ENCODE results near the gene SLC6A20.

DNA sequence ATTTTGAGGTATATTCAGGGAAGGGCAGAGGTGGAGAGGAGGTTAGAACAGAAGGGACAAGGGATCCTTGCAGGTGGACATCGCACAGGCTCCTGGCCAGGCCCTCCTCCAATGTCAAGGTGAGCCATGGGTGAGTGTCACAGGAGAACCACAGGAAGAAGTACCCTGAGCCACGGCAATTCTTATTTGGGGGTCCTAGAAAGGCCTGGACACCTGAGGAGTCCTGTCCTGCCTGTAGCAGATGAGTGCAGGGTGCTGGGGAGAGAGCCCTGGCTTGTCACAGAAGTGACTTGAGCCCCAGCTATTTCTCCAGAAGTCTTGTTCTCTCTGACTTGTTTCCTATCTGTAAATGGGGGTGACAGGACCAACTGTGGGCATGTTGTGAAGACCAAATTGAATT lies 4.3 kb downstream of the SLC6A20 start:
- TF ChIP-seq, protein P1, sequence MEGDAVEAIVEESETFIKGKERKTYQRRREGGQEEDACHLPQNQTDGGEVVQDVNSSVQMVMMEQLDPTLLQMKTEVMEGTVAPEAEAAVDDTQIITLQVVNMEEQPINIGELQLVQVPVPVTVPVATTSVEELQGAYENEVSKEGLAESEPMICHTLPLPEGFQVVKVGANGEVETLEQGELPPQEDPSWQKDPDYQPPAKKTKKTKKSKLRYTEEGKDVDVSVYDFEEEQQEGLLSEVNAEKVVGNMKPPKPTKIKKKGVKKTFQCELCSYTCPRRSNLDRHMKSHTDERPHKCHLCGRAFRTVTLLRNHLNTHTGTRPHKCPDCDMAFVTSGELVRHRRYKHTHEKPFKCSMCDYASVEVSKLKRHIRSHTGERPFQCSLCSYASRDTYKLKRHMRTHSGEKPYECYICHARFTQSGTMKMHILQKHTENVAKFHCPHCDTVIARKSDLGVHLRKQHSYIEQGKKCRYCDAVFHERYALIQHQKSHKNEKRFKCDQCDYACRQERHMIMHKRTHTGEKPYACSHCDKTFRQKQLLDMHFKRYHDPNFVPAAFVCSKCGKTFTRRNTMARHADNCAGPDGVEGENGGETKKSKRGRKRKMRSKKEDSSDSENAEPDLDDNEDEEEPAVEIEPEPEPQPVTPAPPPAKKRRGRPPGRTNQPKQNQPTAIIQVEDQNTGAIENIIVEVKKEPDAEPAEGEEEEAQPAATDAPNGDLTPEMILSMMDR (IDR thresholded peaks at IDR 0.05) = no peak
- TF ChIP-seq EP300 (IDR thresholded peaks at IDR 0.05) = no peak
